ENCODE measurements around the gene RASGRF2. TPM values are rescaled to one million over a fixed set of nuclear protein-coding genes. Genes with fewer than 3 reads are reported as not detected.

The RASGRF2 gene
- total and polyA plus RNA-seq, 2 of the 13 experiments (the other 11 are each of a cell fraction or from before 2014, with no cell fraction given), result 23.6 to 29.0 TPM

GRCh38 chr5:81241961-81242648 lies 281.9 kb downstream of the RASGRF2 start:
- TF ChIP-seq PITX1 (CRISPR knock-in tag; IDR thresholded peaks at IDR 0.05), result no peak
- no peak for TF ChIP-seq HOXD1 (CRISPR knock-in tag; IDR thresholded peaks at IDR 0.05)
- TF ChIP-seq, protein P1, sequence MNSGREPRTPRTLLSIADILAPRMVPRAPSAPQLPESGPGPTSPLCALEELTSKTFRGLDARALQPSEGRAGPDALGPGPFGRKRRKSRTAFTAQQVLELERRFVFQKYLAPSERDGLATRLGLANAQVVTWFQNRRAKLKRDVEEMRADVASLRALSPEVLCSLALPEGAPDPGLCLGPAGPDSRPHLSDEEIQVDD (CRISPR knock-in tag; IDR thresholded peaks at IDR 0.05; ENCODE audit: borderline replicate concordance), result no peak
- no peak for TF ChIP-seq XRCC5 (optimal IDR thresholded peaks at IDR 0.05; ENCODE audit: low read length)
- TF ChIP-seq PCBP1 (IDR thresholded peaks at IDR 0.05; ENCODE audit: borderline replicate concordance, low read depth, low read length), result no peak
- no peak for TF ChIP-seq HDAC2 (CRISPR knock-in tag; IDR thresholded peaks at IDR 0.05)
- TF ChIP-seq MLX (CRISPR knock-in tag; IDR thresholded peaks at IDR 0.05), result no peak
- TF ChIP-seq, protein P2, sequence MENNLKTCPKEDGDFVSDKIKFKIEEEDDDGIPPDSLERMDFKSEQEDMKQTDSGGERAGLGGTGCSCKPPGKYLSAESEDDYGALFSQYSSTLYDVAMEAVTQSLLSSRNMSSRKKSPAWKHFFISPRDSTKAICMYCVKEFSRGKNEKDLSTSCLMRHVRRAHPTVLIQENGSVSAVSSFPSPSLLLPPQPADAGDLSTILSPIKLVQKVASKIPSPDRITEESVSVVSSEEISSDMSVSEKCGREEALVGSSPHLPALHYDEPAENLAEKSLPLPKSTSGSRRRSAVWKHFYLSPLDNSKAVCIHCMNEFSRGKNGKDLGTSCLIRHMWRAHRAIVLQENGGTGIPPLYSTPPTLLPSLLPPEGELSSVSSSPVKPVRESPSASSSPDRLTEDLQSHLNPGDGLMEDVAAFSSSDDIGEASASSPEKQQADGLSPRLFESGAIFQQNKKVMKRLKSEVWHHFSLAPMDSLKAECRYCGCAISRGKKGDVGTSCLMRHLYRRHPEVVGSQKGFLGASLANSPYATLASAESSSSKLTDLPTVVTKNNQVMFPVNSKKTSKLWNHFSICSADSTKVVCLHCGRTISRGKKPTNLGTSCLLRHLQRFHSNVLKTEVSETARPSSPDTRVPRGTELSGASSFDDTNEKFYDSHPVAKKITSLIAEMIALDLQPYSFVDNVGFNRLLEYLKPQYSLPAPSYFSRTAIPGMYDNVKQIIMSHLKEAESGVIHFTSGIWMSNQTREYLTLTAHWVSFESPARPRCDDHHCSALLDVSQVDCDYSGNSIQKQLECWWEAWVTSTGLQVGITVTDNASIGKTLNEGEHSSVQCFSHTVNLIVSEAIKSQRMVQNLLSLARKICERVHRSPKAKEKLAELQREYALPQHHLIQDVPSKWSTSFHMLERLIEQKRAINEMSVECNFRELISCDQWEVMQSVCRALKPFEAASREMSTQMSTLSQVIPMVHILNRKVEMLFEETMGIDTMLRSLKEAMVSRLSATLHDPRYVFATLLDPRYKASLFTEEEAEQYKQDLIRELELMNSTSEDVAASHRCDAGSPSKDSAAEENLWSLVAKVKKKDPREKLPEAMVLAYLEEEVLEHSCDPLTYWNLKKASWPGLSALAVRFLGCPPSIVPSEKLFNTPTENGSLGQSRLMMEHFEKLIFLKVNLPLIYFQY (CRISPR knock-in tag; IDR thresholded peaks at IDR 0.05; ENCODE audit: borderline replicate concordance), result no peak
- TF ChIP-seq, protein P3, sequence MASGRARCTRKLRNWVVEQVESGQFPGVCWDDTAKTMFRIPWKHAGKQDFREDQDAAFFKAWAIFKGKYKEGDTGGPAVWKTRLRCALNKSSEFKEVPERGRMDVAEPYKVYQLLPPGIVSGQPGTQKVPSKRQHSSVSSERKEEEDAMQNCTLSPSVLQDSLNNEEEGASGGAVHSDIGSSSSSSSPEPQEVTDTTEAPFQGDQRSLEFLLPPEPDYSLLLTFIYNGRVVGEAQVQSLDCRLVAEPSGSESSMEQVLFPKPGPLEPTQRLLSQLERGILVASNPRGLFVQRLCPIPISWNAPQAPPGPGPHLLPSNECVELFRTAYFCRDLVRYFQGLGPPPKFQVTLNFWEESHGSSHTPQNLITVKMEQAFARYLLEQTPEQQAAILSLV (CRISPR knock-in tag; IDR thresholded peaks at IDR 0.05; ENCODE audit: borderline replicate concordance), result no peak
- TF ChIP-seq, protein P4, sequence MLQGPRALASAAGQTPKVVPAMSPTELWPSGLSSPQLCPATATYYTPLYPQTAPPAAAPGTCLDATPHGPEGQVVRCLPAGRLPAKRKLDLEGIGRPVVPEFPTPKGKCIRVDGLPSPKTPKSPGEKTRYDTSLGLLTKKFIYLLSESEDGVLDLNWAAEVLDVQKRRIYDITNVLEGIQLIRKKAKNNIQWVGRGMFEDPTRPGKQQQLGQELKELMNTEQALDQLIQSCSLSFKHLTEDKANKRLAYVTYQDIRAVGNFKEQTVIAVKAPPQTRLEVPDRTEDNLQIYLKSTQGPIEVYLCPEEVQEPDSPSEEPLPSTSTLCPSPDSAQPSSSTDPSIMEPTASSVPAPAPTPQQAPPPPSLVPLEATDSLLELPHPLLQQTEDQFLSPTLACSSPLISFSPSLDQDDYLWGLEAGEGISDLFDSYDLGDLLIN (CRISPR knock-in tag; IDR thresholded peaks at IDR 0.05; ENCODE audit: borderline replicate concordance), result no peak
- TF ChIP-seq TFE3 (CRISPR knock-in tag; IDR thresholded peaks at IDR 0.05), result no peak
- no peaks in the 10 kb centered on the region for H3K79me2 ChIP-seq (ENCODE audit: insufficient read depth, low read length)
- POLR2A ChIA-PET, result no interaction called here
- H3K4me1 ChIP-seq (ENCODE audit: insufficient read depth, low read length), result no peaks in the 10 kb centered on the region
- no peak for DNase-seq (ENCODE audit: low spot score)
- H3K4me2 ChIP-seq (ENCODE audit: low read depth, low read length), result no peak overlapping the region
- H3K4me3 ChIP-seq (replicated peaks in 1 of 3; ENCODE audit: insufficient read depth in 1 of 3, low read depth in 2 of 3, low read length in 3 of 3), result no peak overlapping the region
- H3K27me3 ChIP-seq (ENCODE audit: control insufficient read depth in 1 of 2, insufficient read depth in 2 of 2, low read length in 2 of 2), result no peaks in the 10 kb centered on the region
- CTCF ChIA-PET (ENCODE audit: low intra/inter-chr PET ratio, low total read pairs), result no interaction called here
- H3K9me3 ChIP-seq (ENCODE audit: low read length), result no peaks in the 10 kb centered on the region
- H3K9ac ChIP-seq (ENCODE audit: insufficient read depth, low read depth, low read length), result no peak overlapping the region
- BruUV-seq (replicated peaks), result no TSS peak
- ATAC-seq, result no peak
- H3K36me3 ChIP-seq (replicated peaks in 1 of 2; ENCODE audit: control insufficient read depth in 1 of 2, insufficient read depth in 2 of 2, low read length in 2 of 2), result peaks cover 0 to 5% of the 10 kb centered on the region in 2 experiments; a peak in 1 of 5 replicates
- H3K27ac ChIP-seq (ENCODE audit: extremely low read length, insufficient read depth, low read length), result no peak overlapping the region
- intact Hi-C loops (cut with micrococcal nuclease; ENCODE audit: unreplicated experiment), result no loop called here
- FAIRE-seq, result no peak
- in situ Hi-C loops (cut with HindIII; ENCODE audit: extremely low pct_ligation_motif_present, low pct_unique_long_range_greater_than_20kb), result no loop called here
- 96% methylated on average over 8 of the region's 8 CpGs for WGBS (ENCODE audit: low lambda C conversion rate)
- no peaks in the 10 kb centered on the region for H4K20me1 ChIP-seq (ENCODE audit: insufficient read depth, low read length)
- H2AFZ ChIP-seq (ENCODE audit: low read length), result no peak overlapping the region

Measured in HepG2 (cell line).